NCI-H2081 (cell line): ENCODE data around the gene CORO1A.
A peak's percentile ranks its signal among the peaks of the same experiment; 100 is the strongest.
"Not testable (repeated sequence)": the region's sequence is repeated elsewhere in the genome, so short reads cannot be mapped to it uniquely, and the experiment has no call there.

Experiments used
- DNase-seq, 2 experiments: peaks; one replicate each; lab custom pipeline; 2025; lab: John Stamatoyannopoulos, UW

The CORO1A gene

GRCh38 chr16:30183233-30184095, at the start of gene CORO1A:
TSS of gene CORO1A (plus strand) at chr16:30183602. CDS start at chr16:30185210, 1,608 bp downstream.
- DNase-seq = peak; percentile 37 to 63

DNA sequence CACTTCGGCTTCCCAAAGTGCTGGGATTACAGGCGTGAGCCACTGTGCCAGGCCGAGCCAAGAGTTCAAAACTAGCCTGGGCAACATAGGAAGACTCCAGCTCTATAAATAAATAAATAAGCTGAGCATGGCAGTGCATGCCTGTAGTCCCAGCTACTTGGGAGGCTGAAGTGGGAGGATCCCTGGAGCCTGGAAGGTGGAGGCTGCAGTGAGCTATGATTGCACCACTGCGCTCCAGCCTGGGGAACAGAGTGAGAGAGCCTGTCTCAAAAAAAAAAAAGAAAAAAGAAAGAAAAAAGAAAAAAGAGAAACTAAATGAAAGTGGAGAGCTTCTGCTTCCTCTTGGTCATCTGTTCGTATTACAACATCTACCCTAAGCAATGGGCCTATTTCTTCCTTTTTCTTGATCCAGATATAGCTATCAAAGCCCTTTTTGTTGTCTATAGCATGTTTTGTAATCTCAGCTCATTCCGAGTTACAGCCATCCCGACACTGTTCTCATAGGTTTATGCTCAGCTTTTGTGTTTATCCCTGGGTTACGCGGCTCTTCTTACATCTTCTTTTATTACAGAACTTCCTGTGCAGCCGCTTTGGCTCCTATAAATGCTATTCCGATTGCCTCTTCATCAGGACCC, 46.3 kb upstream of the CORO1A start:
- no peak for DNase-seq

DNA sequence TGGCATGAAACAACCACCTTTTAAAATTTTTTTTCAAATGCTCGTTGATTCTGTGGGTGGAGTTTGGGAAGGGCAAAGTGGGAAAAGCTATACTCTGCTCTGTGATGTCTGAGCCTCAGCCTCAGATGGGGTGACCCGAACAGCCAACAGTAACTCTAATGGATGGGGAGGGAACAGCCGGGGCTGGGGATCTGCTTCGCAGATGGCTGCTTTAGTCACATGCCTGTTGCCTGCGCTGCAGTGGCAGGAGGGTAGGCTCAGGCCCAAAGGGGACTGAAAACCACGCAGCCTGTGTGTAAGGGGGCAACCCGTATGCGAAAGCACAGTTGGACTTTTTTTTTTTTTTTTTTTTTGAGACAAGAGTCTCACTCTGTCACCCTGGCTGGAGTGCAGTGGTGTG, 45.5 kb upstream of the CORO1A start:
- DNase-seq = no peak

DNA sequence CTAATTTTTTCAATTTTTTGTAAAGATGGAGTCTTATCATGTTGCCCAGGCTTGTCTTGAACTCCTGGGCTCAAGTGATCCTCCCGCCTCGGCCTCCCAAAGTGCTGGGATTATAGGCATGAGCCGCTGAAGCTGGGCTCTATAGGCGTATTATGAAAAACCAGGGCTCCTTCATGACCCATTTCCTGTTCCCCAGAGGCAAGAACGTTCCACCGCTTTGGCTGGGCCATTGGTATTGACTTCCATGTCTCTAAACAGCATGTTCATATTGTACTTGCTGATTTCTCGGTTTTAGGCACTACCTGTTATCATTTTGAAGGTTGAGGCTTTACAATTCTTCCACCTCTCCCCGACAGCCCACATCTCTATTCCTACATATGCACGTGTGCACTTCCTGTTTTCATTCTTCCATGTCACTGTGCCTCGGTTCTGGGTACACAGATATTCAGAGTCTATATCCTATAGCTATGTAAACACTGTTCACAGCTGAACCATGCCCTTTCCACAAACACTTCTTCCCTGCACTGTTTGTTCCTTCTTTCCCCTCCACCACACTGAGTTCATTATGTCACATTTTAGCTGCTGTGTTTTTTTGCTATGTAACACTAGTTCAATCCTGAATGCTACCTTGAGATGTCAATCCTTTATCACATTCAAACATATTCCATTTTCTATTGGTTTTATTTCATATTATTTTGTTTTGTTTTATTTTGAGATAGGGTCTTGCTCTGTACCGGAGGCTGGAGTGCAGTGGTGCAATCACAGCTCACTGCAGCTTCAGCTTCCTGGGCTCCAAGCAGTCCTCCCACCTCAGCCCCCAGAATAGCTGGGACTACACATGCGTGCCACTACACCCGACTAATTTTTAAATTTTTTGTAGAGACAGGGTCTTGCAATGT, 43.6 kb upstream of the CORO1A start:
- DNase-seq = no peak

DNA sequence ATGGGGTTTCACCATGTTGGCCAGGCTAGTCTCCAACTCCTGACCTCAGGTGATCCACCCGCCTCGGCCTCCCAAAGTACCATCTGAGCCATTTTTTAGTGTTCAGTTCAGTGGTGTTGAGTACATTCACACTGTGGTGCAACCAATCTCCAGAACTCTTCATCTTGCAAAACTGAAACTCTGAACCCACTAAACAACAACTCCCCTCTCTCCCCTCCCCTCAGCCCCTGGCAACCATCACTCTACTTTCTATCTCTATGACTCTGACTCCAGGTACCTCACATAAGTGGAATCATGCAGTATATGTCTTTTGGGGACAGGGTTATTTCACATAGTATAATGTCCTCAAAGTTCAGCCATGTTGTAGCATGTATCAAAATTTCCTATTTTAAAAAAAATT, 41.7 kb upstream of the CORO1A start:
- DNase-seq = no peak

DNA sequence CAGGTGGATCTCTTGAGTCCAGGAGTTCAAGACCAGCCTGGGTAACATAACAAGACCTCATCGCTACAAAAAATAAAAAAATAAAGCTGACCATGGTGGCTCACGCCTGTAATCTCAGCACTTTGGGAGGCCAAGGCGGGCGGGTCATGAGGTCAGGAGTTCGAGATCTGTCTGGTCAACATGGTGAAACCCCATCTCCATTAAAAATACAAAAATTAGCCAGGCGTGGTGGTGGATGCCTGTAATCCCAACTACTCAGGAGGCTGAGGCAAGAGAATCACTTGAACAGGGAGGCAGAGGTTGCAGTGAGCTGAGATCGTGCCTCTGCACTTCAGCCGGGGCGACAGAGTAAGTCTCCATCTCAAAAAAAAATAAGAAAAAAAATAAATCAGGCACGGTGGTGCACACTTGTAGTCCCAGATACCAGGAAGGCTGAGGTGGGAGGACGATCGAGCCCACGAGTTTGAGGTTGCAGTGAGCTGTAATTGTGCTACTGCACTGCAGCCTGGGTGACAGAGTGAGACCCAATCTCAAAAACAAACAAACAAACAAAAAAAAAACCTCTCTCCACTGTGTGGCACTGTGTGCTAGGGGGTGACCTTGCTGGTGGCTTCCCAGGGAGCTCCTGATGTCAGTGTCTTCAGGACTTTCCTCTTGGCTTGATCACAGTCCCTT, 40.6 kb upstream of the CORO1A start:
- DNase-seq = no peak

DNA sequence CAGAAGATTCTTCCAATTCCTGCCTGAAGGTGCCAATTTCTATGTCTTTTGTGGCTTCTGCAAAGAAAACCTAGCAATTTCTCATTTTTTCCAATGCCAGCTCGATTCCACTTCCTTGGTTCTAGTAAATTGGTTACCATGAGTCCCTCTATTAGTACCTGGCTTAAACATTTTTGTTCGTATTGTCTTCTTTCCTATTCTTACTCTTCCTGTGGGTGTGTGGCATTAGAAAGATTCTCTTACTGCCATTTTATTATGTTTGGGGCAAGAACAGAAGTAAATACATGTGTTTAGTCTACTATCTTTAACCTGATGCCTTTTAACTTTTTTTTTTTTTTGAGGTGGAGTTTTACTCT, 40.1 kb upstream of the CORO1A start:
- DNase-seq = no peak

DNA sequence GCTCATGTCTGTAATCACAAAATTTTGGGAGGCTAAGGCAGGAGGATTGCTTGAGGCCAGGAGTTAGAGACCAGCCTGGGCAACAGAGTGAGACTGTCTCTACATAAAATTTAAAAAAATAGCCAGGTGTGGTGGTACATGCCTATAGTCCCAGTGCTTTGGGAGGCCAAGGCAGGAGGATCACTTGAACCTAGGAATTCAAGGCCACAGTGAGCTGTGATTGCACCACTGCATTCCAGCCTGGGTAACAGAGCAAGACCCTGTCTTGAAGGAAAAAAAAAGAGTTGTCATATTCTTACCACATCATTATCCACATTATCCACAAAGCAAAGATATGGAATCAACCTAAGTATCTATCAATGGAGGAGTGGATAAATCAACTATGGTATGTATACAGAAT, 39.4 kb upstream of the CORO1A start:
- no peak for DNase-seq

GRCh38 chr16:30144917-30145316, 38.5 kb upstream of the CORO1A start:
- DNase-seq = no peak

- DNase-seq = no peak
Observed at GRCh38 chr16:30145657-30146056, 37.7 kb upstream of the CORO1A start.

DNA sequence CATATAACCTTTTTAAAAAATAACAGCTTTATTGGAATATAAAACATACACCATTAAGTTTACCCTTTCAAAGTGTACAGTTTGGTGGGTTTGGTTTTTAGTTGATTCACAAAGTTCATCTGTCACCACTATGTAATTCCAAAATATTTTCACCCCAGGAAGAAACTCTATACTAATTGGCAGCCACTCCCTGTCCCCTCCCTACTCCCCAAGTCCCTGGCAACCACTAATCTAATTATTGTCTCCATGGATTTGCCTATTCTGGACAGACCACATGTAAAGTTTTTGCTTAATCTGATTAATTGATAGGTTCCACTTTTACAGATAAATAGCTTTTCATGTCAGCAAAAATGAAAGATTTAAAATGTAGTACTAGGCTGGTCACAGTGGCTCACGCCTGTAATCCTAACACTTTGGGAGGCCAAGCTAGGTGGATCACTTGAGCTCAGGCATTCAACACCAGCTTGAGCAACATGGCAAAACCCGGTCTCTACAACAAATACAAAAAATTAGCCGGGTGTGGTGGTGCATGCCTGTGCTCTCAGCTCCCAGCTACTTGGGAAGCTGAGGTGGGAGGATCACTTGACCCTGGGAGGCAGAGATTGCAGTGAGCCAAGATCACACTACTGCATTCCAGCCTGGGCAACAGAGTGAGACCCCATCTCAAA, 35.4 kb upstream of the CORO1A start:
- no peak for DNase-seq

- DNase-seq = no peak
Observed at GRCh38 chr16:30149250-30149930, 34.0 kb upstream of the CORO1A start.

DNA sequence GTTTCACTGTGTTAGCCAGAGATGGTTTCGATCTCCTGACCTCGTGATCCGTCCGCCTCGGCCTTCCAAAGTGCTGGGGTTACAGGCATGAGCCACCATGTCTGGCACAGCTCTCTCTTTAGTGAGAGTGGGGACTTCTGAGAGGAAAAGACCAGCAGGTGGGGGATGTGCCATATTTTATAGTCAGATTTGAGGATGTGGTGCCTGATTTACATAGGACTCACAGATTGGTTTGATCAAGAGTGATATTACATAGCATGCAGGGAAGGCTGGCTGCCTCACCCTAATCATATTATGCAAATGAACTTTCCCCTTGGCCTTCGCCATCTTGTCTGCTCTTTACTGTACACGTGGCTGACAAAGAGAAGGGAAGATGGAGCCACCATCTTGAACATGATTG, 32.3 kb upstream of the CORO1A start:
- DNase-seq = no peak

DNA sequence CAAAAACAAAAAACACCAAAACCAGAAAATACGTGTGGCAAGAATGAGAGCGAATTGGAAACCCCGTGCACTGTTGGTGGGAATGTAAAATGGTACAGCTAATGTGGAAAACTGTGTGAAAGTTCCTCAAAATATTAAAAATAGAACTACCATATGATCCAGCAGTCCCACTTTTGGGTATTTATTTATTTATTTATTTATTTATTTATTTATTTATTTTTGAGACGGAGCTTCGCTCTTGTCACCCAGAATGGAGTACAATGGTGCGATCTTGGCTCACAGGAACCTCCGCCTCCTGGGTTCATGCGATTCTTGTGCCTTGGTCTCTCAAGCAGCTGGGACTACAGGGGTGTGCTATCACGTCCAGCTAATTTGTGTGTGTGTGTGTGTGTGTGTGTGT, 30.9 kb upstream of the CORO1A start:
- DNase-seq = no peak

DNA sequence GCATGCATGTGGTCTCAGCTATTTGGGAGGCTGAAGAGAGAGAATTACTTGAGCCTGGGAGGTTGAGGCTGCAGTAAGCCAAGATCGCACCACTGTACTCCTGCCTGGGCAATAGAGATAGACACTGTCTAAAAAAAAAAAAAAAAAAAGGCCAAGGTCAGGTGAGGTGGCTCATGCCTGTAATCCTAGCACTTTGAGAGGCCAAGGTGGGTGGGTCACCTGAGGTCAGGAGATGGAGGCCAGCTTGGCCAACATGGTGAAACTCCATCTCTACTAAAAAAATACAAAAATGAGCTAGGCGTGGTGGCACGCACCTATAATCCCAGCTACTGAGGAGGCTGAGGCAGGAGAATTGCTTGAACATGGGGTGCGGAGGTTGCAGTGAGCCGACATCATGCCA, 28.2 kb upstream of the CORO1A start:
- DNase-seq = no peak

DNA sequence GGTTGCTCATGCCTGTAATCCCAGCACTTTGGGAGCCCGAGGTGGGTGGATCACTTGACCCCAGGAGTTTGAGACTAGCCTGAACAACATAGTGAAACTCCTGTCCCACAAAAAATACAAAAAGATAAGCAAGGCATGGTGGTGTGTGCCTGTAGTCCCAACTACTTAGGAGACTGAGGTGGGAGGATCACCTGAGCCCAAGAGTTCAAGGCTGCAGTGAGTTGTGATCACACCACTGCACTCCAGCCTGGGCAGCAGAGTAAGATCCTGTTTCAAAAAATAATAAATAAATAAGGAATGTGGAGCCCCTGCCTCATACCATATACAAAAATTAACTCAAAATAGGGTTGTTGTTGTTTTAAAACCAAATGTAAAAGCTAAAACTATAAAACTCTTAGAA, 26.2 kb upstream of the CORO1A start:
- DNase-seq = no peak

DNA sequence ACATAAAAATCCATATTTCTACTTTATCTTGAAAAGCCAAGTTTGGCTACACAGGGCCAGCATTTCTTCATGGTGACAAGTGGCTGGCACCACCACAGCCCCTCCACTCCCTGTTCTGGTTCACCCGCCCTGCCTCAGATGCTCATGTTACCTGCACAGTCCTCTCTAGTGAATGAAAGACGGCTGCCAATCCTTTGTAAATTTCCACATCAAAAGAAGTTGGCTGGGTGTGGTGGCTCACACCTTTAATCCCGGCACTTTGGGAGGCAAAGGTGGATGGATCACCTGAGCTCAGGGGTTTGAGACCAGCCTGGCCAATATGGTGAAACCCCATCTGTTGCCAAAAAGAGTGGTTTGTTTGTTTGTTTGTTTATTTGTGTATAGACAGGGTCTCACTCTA, 19.9 kb upstream of the CORO1A start:
- DNase-seq = no peak

GRCh38 chr16:30166202-30166902, 17.1 kb upstream of the CORO1A start:
- no peak for DNase-seq

DNA sequence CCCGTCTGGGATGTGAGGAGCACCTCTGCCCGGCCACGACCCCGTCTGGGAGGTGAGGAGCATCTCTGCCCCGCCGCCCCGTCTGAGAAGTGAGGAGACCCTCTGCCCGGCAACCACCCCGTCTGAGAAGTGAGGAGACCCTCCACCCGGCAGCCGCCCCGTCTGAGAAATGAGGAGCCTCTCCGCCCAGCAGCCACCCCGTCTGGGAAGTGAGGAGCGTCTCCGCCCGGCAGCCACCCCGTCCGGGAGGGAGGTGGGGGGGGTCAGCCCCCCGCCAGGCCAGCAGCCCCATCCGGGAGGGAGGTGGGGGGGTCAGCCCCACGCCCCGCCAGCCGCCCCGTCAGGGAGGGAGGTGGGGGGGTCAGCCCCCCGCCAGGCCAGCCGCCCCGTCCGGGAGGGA, 14.7 kb upstream of the CORO1A start:
- not testable (repeated sequence) for DNase-seq

DNA sequence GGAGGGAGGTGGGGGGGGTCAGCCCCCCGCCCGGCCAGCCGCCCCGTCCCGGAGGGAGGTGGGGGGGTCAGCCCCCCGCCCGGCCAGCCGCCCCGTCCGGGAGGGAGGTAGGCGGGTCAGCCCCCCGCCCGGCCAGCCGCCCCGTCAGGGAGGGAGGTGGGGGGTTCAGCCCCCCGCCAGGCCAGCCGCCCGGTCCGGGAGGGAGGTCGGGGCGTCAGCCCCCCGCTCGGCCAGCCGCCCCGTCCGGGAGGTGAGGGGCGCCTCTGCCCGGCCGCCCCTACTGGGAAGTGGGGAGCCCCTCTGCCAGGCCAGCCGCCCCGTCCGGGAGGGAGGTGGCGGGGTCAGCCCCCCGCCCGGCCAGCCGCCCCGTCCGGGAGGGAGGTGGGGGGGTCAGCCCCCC, 14.0 kb upstream of the CORO1A start:
- DNase-seq = not testable (repeated sequence)
